ENCODE measurements around the gene ARL5B. TPM values are rescaled to one million over a fixed set of nuclear protein-coding genes. Genes with fewer than 3 reads are reported as not detected.
"Not testable (repeated sequence)": the region's sequence is repeated elsewhere in the genome, so short reads cannot be mapped to it uniquely, and the experiment has no call there.

ARL5B gene
- total RNA-seq, 2 donors from 2014 or later, result 8.6 to 13.8 TPM

DNA sequence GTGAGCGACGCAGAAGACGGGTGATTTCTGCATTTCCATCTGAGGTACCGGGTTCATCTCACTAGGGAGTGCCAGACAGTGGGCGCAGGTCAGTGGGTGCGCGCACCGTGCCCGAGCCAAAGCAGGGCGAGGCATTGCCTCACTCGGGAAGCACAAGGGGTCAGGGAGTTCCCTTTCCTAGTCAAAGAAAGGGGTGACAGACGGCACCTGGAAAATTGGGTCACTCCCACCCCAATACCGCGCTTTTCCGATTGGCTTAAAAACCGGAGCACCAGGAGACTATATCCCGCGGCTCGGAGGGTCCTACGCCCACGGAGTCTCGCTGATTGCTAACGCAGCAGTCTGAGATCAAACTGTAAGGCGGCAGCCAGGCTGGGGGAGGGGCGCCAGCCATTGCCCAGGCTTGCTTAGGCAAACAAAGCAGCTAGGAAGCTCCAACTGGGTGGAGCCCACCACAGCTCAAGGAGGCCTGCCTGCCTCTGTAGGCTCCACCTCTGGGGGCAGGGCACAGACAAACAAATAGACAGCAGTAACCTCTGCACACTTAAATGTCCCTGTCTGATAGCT, 31.7 kb upstream of the ARL5B start:
- Histone ChIP-seq H3K4me3 (peak overlapping the region; percentile 2 to 20), H3K27ac (peak overlapping the region; percentile 33 to 66 (median 64))
- H3K36me3 ChIP-seq (replicated peaks in 1 of 2; ENCODE audit: insufficient read depth in 1 of 2, low read depth in 2 of 2); H3K27me3 ChIP-seq; intact Hi-C loops (cut with DNase I); H3K4me1 ChIP-seq; H3K9me3 ChIP-seq: not testable (repeated sequence)
- TF ChIP-seq POLR2A (IDR thresholded peaks at IDR 0.05), result peak in 2 of 3 donors; percentile 53
- TF ChIP-seq, protein P1, sequence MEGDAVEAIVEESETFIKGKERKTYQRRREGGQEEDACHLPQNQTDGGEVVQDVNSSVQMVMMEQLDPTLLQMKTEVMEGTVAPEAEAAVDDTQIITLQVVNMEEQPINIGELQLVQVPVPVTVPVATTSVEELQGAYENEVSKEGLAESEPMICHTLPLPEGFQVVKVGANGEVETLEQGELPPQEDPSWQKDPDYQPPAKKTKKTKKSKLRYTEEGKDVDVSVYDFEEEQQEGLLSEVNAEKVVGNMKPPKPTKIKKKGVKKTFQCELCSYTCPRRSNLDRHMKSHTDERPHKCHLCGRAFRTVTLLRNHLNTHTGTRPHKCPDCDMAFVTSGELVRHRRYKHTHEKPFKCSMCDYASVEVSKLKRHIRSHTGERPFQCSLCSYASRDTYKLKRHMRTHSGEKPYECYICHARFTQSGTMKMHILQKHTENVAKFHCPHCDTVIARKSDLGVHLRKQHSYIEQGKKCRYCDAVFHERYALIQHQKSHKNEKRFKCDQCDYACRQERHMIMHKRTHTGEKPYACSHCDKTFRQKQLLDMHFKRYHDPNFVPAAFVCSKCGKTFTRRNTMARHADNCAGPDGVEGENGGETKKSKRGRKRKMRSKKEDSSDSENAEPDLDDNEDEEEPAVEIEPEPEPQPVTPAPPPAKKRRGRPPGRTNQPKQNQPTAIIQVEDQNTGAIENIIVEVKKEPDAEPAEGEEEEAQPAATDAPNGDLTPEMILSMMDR (IDR thresholded peaks at IDR 0.05), result peak in 1 of 7 experiments; percentile 11
- DNase-seq (peak; percentile 80 to 90 (median 86)), ATAC-seq (peak; percentile 24)
- 3% methylated on average over 9 to 25 of the region's 25 CpGs for WGBS, 2 donors

DNA sequence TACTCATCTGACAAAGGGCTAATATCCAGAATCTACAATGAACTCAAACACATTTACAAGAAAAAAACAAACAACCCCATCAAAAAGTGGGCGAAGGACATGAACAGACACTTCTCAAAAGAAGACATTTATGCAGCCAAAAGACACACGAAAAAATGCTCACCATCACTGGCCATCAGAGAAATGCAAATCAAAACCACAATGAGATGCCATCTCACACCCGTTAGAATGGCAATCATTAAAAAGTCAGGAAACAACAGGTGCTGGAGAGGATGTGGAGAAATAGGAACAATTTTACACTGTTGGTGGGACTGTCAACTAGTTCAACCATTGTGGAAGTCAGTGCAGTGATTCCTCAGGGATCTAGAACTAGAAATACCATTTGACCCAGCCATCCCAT, 26.7 kb upstream of the ARL5B start:
- H3K9me3 ChIP-seq; ATAC-seq; DNase-seq; H3K27me3 ChIP-seq; H3K4me3 ChIP-seq; intact Hi-C loops (cut with DNase I); H3K27ac ChIP-seq; H3K36me3 ChIP-seq (replicated peaks in 1 of 2; ENCODE audit: insufficient read depth in 1 of 2, low read depth in 2 of 2): not testable (repeated sequence)
- peaks cover 23% of the 10 kb centered on the region for H3K4me1 ChIP-seq
- WGBS, 2 donors, result 94 to 100% methylated on average over 2 to 3 of the region's 3 CpGs

DNA sequence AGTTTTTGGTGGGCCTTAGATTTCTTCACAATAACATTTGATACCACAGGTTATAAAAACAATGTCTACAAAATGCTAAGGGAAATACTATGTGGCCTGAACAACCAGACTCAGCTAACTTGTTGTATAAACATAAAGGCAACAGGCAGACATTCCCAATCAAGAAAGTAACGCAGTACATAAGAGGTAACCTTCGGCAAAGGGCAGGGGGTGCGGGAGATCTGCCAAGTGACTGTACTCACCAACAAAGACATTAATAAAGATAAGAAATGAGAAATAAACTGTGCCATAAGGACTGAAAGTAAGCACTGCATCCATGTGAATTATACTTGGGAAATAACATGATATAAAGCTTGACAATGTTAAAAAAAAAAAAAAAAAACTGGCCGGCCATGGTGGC, 23.2 kb upstream of the ARL5B start:
- WGBS, 2 donors, result 40 to 42% methylated on average over 4 of the region's 4 CpGs
- TF ChIP-seq, protein P1 (IDR thresholded peaks at IDR 0.05), result no peak
- no peak for TF ChIP-seq POLR2A (IDR thresholded peaks at IDR 0.05)
- DNase-seq, result peak; percentile 41 to 76 (median 49)
- H3K4me3 ChIP-seq, result no peak overlapping the region
- H3K36me3 ChIP-seq (replicated peaks in 1 of 2; ENCODE audit: insufficient read depth in 1 of 2, low read depth in 2 of 2), result no peaks in the 10 kb centered on the region
- intact Hi-C loops (cut with DNase I), result no loop called here
- peak overlapping the region in 2 of 4 donors; percentile 63 to 71 for H3K27ac ChIP-seq
- H3K4me1 ChIP-seq, result peaks cover 49% of the 10 kb centered on the region
- ATAC-seq, result peak; percentile 45
- H3K27me3 ChIP-seq, result no peaks in the 10 kb centered on the region
- H3K9me3 ChIP-seq, result no peaks in the 10 kb centered on the region

DNA sequence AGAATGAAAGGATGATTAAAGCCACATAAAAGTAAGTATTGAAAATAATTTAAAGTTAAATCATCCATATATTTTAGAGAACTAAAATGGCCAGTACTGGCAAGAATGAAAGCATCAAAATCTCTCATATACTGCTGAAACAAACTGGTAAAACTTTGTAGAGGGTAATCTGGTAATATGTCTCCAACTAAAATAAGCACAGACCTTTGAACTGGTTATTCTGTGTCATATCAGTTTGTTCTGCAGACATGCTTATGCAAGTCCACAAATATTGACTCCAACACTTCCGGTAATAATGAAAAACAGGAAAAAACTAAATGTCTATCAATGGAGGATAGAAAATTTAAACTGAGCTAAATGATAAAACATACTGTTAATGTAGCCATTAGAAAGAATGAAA, 21.8 kb upstream of the ARL5B start:
- DNase-seq; H3K9me3 ChIP-seq; H3K36me3 ChIP-seq (replicated peaks in 1 of 2; ENCODE audit: insufficient read depth in 1 of 2, low read depth in 2 of 2); H3K4me3 ChIP-seq; H3K27me3 ChIP-seq; intact Hi-C loops (cut with DNase I): not testable (repeated sequence)
- Histone ChIP-seq H3K4me1 (peaks cover 49% of the 10 kb centered on the region), H3K27ac (peak overlapping the region in 3 of 4 donors; percentile 63 to 71 (median 67))
- WGBS, 2 donors, result 28 to 58% methylated on average over 1 of the region's 1 CpG
- peak; percentile 61 for ATAC-seq

DNA sequence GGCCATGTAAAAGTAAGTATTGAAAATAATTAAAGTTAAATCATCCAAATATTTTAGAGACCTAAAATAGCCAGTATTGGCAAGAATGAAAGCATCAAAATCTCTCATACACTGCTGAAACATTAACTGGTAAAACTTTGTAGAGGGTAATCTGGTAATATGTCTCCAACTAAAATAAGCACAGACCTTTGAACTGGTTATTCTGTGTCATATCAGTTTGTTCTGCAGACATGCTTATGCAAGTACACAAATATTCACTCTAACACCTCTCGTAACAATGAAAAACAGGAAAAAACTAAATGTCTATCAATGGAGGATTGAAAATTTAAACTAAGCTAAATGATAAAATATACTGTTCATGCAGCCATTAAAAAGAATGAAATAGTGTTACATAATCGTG, 19.5 kb upstream of the ARL5B start:
- WGBS, 2 donors, result 33 to 36% methylated on average over 2 of the region's 2 CpGs
- DNase-seq; intact Hi-C loops (cut with DNase I); H3K9me3 ChIP-seq; H3K4me3 ChIP-seq; H3K36me3 ChIP-seq (replicated peaks in 1 of 2; ENCODE audit: insufficient read depth in 1 of 2, low read depth in 2 of 2); H3K27me3 ChIP-seq: not testable (repeated sequence)
- H3K4me1 ChIP-seq, result peaks cover 49% of the 10 kb centered on the region
- ATAC-seq, result peak; percentile 64
- peak overlapping the region in 3 of 4 donors; percentile 17 to 71 (median 58) for H3K27ac ChIP-seq

DNA sequence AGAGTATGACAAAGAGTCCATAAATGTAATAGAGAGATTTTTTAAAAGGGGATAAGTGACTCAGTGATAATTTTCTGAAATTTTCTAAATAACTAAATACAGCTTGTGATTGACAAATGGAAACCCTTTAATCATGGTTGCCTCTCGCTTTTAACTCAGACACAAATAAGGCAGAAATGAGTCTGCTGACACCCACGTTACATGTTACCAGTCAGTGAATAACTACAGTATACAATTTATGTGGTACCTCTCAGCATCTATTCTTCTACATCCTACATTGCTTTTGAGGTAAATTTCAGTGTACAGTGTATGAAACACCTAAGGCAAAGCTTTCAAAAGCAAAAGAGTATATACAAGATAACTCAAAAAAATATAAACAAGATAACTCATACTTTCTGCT, 12.1 kb upstream of the ARL5B start:
- DNase-seq, result no peak
- Histone ChIP-seq H3K4me1 (peaks cover 5% of the 10 kb centered on the region), H3K4me3 (no peak overlapping the region), H3K27ac (no peak overlapping the region), H3K9me3 (no peaks in the 10 kb centered on the region), H3K27me3 (no peaks in the 10 kb centered on the region), H3K36me3 (replicated peaks in 1 of 2; ENCODE audit: insufficient read depth in 1 of 2, low read depth in 2 of 2) (peaks cover 0 to 2% of the 10 kb centered on the region in 2 donors)
- intact Hi-C loops (cut with DNase I), result no loop called here
- ATAC-seq, result no peak
- WGBS, 2 donors, result 94 to 95% methylated on average over 2 of the region's 2 CpGs
- TF ChIP-seq, protein P1 (IDR thresholded peaks at IDR 0.05), result no peak
- TF ChIP-seq POLR2A (IDR thresholded peaks at IDR 0.05), result no peak
